ENCODE results near the gene MRI1.
"Not testable (repeated sequence)": the region's sequence is repeated elsewhere in the genome, so short reads cannot be mapped to it uniquely, and the experiment has no call there.

The MRI1 gene

DNA sequence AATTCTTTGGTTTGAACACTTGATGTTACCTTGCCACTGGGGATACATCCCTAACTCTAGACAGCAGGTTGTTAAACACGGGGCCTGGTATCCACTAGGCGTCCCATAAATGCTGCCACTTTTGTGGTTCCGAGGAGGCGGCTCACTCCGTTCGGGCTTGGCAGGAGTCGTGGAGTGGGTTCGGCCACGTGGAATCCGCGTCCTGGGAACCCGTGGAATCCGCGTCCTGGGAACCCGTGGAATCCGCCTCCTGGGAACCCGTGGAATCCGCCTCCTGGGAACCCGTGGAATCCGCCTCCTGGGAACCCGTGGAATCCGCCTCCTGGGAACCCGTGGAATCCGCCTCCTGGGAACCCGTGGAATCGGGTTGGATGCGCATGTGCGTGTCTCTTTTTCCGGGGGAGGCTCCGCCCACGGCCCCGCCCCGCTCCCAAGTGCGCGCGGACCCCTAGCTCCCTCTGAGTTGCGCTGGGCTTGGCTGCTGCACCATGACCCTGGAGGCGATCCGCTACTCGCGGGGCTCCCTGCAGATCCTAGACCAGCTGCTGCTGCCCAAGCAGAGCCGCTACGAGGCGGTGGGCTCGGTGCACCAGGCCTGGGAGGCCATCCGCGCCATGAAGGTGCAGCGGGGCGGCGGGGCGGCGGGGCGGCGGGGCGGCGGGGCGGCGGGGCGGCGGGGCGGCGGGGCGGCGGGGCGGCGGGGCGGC is at the start of gene MRI1:
Gene MRI1 (plus strand): TSS at position 422 of the 707 bp plus-strand sequence. CDS start 67 bp downstream, at position 489.
- DNase-seq (ENCODE audit: low read depth in 2 of 2) = peak; percentile 64 to 68

DNA sequence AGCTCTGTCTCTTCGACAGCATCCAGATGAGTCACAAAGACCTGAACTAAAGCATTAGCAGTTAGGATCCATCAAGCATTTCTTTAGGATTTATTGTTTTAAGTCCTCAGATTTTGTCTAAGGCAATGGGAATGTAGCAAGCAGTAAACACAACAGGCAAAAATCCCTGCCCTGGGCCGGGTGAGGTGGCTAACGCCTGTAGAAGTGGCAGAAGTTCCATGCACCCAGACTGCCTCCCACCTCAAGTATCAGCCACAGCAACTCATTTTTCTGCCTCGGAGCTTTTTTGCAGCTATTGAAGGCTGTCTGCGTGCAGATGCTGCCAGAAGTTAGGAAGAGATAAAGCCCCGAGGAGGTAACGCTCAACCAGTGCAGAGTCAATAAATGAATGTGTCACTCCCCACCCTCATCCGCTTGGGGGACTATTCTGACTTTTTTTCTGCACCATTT is 47.1 kb upstream of the MRI1 start:
- no peak for DNase-seq (ENCODE audit: low read depth in 2 of 2)

DNA sequence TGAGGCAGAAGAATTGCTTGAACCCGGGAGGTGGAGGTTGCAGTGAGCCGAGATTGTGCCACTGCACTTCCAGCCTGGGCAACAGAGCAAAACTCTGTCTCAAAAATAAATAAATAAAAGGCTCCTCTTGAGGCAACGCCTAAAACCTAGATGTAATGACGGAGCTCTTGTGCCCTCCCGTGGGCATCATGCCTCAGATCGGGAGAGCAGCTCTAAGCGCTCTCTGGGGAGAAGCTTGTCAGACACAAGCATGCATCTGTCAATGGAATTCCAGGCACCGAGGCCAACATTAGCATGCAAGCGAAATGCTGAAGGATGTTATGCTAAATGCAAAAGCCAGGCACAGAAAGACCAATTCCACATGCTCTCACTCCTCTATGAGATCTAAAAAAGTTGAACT is 45.6 kb upstream of the MRI1 start:
- DNase-seq (ENCODE audit: low read depth in 2 of 2) = no peak

DNA sequence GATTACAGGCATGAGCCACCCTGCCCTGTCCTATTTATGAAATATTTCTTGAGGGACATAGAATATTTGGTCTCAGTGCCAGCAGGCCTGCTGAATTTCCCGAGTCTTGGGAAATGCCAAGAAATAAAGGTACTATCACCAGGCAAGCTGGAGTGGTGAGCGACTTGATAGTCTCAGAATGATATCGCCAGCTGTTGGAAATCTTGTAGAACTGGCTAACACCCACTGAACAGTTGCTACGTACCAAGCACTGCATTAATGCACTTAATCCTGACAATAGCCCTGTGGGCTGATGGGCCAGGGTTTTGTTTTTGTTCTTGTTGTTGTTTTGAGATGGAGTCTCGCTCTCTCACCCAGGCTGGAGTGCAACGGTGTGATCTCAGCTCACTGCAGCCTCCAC is 42.2 kb upstream of the MRI1 start:
- no peak for DNase-seq (ENCODE audit: low read depth in 2 of 2)

DNA sequence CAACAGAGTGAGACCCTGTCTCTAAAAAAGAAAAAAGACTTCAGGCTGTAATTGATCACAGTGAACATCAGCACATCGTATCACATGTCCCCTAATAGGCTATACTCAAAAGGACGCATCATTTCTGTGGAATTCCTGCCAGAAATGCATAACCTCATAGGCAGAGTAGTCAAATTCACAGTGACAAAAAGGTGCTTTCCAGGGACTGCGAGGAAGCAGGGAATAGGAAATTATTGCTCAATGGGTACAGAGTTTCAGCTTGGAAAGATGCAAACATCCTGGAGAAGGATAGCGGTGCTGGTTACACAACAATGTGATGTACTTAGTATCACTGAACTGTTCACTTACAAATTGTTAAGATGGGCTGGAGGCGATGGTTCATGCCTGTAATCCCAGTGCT is 41.1 kb upstream of the MRI1 start:
- no peak for DNase-seq (ENCODE audit: low read depth in 2 of 2)

DNA sequence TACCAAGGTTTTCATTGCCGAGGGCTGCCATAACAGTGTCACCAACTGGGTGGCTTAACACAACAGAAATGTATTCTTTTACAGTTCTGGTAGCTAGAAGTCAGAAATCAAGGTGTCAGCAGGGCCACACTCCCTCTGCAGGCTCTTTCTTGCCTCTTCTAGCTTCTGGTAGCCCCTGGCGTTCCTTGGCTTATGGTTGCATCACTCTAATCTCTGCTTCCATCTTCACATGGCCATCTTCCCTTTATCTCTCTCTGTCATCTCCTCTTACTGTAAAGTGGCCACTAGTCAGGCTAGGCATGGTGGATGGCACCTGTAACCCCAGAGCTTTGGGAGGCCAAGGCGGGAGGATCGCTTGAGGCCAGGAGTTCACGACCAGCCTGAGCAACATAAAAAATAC is 38.0 kb upstream of the MRI1 start:
- DNase-seq (ENCODE audit: low read depth in 2 of 2) = no peak

DNA sequence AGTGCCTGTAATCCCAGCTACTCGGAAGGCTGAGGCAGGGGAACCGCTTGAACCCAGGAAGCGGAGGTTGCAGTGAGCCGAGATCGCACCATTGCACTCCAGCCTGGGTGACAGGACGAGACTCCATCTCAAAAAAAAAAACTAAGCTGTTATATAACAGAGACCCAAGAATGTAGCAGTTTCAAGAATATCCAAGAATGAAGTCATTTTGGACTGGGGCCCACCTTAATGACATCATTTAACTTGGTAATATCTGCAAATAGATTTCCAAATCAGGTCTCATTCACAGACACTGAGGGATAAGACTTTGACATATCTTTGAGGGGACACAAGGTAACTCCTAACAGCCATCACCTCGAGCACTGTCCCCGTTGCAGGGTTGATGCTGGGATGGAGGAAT is 36.5 kb upstream of the MRI1 start:
- DNase-seq (ENCODE audit: low read depth in 2 of 2) = no peak

DNA sequence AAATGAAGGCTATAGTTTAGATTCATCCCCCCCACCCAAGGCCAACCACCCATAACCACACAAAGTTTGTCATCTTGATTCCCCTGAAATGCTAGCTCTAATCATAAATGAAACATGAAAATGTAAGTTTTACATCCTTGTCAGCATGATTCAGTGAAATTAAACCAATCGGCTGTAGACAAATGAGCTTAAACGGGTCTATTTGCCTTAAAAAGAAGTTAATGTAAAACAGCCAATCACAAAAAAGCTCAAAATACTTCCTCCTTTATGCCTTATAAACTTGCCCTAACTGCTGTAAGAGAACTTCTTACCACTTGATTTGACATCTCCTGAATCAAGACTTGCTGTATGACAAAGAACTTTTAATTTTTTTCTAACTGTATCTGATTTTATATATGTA is 34.5 kb upstream of the MRI1 start:
- DNase-seq (ENCODE audit: low read depth in 2 of 2) = no peak

DNA sequence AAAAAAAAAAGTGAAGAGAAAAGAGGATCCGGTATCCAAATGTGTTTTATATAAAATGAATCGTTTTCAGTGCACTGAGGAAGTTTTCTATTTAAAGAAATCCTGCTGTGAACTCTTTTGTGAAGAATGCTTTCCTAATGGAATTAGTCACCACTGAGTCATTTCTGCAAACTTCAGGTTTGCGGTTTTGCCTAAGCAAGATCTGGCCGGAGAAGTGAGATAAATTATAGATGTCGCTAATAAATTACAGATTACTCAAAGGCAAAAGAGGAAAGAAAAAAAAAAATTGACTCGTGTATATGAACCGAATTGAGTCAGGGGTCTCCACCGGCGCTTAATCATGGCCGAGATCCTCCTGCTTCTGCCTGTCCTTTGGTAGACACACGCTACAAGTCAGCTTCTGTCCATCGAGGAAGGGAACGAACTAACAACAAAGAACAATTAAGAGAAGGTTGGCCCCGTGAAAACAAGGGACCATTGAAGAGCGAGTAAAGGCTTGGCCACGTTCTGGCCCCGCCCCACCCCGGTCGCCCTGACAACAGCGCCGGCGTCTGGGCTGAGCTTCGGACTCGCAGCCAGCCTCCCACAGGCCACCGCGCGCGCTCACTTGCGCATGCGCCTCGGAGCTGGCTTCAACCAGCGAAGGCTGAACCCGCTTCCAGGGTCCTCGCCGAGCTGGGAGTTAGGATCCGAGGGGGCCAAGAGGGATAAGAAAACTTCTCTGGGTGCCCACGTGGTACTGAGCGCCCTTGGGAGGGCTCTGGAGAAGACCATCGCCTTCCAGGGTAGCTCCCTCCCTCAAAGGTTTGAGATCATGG is 33.0 kb upstream of the MRI1 start:
- DNase-seq (ENCODE audit: low read depth in 2 of 2) = peak; percentile 90 to 93

DNA sequence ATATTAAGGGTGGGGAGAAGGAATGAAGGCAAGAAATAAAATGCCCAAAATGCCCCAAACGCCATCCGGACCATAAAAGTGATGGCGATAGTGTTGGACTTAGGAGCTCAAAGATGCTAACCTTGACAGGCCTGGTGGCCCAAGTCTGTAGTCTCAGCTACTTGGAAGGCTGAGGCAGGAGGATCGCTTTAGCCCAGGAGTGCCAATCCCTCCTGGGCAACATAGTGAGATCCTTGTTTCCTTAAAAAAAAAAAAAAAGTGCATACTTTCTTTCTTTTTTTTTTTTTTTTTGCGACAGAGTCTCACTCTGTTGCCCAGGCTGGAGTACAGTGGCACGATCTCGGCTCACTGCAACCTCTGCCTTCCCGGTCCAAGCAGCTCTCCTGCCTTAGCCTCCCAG is 32.0 kb upstream of the MRI1 start:
- no peak for DNase-seq (ENCODE audit: low read depth in 2 of 2)

DNA sequence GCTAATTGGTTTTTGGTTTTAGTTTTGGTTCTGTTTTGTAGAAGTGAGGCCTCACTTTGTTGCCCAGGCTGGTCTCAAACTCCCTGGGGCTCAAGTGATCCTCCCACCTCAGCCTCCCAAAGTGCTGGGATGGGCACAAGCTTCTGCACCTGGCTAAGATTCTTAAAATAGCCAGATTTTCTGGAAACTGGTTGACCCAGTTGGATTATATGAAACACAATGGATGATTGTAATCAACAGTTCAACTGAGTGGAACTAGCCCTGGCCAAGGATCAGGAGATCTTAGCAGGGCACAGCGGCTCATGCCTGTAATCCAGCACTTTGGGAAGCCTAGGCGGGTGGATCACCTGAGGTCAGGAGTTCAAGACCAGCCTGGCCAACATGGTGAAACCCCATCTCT is 29.6 kb upstream of the MRI1 start:
- DNase-seq (ENCODE audit: low read depth in 2 of 2) = no peak

DNA sequence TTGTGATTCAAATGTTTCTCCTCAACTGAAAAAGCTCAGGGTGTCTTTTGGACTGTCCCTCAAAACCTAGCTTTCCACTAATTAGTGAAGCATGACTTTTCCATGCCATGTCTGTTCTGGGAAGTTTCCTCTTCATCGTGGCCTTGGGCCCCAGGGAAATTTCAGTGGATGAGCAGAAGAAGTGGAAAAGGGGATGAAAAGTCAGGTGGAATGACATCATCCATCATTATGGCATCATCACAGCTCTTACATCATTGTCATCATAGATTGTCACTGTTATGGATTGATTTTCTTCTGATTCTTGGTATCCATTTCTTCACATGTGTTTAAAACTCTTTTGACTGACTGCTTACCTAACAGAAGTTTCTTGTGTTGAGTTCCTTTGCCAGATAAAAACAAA is 26.2 kb upstream of the MRI1 start:
- DNase-seq (ENCODE audit: low read depth in 2 of 2) = no peak

DNA sequence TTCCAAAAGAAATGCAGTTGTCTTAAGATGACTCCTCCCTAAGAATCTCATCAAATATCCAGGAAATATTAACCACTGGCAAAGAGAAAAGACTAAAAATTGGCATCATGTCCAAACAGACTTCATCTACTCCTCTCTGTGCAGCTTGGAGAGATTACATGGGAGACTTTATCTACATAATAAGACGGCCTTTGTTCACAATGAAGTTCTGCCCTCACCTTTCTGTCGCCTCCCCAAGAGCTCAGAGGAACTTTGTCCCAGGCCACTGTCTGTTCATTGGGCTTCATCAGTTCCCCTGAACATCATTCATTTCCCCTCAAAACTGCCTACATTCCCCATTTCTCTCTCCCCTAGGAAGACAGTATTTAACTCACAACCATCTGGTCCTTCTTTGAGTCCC is 22.4 kb upstream of the MRI1 start:
- DNase-seq (ENCODE audit: low read depth in 2 of 2) = no peak

DNA sequence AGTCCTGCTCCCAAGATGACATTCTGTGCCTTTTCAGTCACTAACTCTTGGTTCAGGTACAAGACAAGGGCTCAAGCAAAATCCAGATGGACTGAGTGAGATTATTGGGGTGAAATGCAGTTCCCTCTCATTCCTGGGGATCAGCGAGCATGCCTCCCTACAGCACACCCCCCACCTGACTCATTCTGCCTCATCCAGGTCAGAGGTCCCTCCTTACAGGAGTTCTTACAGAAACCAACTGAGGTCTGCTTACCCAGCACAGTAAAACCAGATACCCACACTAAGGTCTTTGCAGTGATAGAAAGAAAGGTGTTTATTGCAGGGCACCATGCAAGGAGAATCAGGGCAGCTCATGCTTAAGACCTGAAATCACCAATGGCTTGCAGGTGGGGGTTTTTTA is 21.6 kb upstream of the MRI1 start:
- no peak for DNase-seq (ENCODE audit: low read depth in 2 of 2)

DNA sequence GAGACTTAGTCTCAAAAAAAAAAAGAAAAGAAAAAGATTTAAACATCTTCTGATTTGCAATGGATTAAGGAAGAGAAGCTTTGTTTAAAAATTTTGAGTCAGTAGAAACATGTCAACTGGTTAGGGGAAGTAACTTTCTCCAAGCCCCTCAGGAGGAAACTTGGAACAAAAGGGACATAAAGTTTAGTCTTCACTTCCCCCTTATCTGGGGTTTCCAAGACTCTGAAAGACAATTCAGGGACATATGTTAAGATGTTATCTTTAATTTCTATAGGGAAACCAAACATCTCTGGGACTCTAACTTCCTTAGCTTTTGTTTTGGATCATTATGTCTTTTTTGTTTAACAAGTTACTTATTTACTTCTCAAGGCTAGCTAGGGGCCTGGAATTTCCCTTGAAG is 20.1 kb upstream of the MRI1 start:
- DNase-seq (ENCODE audit: low read depth in 2 of 2) = no peak

DNA sequence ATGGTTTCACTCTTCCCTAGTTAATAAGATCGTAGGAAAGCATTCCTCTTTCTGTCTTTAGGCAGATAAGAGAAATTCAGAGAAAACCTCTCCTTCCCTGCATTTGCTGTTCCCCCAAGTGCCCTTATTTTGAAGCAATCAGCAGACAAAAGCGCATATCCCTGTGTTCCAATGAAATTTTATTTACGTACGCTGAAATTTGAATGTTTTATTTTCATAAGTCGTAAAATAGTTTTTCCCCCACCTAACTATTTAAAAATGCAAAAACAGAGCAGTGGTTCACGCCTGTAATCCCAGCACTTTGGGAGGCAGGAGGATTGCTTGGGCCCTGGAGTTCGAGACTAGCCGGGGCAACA is 17.2 kb upstream of the MRI1 start:
- no peak for DNase-seq (ENCODE audit: low read depth in 2 of 2)

DNA sequence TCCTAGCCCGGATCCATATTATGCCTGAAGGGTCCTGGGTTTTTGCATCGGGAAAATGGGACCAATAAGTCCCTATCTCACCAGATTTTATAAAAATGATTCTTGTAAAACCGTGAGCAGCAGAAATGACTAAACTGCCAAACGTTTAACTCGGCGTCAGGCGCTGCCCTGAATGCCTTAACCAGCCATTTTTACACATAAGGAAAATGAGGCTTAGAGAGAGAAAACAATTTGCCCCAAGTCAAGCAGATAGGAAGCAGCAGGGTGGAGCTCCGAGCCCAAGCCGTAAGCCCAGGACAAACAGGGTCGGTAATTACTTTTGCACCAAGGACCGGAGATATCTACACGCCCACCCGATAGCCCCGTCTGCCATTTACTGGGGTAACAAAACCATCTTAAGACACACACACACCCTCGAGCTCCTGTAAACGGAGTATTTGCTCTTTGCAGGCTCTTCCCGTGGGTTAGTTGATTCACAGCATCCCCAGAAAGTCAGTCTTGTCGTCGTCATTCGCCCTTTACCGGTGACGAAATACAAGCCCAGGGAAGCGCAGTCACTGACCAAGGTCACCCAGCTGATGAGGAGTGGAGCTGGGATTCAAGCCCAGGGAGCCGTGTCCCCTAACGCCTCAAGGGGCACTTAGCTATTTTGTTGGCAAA is 16.0 kb upstream of the MRI1 start:
- no peak for DNase-seq (ENCODE audit: low read depth in 2 of 2)

DNA sequence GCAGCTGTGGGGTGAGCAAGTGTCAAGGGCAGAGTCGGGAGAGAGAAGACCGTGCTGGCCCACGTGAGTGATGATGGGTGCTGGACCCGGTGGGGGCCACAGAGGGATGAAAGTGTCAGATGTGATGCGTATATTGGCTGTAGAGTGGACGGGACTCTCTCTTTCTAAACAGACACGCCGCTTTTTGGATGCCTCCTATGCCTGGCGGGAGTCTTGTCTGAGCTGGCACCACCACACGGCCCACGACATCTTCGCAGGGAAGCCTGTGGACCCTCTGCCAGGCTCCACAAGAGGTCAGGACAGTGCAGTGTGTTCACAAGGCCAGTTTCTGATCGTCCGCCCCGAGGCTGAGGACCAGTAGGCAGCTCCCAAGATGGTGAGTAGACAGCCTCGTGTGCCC is 12.9 kb upstream of the MRI1 start:
- no peak for DNase-seq (ENCODE audit: low read depth in 2 of 2)

DNA sequence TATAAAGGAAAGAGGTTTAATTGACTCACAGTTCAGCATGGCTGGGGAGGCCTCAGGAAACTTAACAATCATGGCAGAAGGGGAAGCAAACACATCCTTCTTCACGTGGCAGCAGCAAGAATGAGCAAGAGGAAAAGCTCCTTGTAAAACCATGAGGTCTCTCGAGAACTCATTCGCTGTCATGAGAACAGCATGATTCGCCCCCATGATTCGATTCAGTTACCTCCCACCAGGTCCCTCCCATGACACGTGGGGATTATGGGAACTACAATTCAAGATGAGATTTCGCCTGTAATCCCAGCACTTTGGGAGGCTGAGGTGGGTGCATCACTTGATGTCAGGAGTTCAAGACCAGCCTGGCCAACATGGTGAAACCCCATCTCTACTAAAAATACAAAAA is 10.7 kb upstream of the MRI1 start:
- not testable (repeated sequence) for DNase-seq (ENCODE audit: low read depth in 2 of 2)

DNA sequence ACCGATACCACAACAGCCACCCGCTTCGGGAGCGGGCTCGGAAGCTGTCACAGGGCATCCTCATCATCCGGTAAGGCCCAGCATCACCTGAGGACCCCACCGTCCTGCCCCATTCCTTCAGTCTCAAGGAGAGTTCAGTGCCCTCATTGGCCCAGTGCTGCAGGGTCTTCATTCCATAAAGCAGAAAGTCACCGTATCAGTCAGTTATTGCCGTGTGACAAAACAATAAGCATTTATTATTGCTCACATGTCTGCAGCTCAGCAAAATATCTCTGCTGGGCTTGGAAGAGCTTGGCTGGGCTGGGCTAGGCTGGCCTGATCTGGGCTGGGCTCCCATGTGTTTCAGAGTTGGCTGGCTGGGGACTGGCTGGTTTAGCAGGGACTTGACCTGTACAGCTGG is 8.1 kb upstream of the MRI1 start:
- no peak for DNase-seq (ENCODE audit: low read depth in 2 of 2)

DNA sequence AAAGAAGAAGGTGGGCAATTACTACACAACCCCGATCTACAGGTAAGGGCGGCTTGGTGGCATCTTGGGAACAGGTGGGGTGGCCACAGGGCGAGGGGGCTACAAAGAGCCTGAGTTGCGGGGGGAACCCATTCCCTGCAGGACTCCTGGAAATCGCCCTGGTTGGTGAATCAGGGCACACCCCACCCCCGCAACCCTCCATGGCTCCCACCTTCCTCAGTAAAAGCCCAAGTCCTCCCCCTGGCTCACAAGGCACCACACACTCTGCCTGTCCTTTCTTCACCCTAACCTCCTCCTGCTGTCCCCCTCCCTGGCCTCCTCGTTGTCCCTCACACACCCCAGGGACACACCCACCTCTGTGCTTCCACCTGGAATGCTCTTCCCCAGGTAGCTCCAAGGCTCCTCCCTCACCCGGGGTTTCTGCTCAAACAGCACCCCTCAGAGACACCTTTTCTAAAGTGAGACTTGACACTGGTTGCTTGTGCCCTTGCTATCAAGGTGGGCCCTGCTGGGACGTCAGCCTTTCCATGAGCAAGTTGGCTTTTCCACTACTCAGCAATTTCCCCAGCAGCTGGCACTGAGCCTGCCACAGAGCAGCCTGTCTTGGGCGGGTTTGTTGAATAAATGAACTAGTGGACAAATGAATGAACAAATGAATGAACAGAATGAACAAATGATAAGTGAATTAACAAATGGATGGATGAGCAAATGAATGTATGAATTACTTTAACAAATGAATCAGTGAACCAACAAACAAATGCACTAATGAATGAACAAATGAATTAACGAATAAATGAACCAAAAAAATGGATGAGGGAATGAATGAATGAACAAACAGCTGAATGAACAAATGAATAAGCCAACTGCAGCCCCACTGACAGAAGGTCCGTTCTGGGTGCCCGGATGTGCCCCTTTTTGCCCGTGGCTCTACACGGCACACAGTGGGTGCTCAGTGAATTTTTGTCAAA is 6.2 kb upstream of the MRI1 start:
- DNase-seq (ENCODE audit: low read depth in 2 of 2) = no peak

DNA sequence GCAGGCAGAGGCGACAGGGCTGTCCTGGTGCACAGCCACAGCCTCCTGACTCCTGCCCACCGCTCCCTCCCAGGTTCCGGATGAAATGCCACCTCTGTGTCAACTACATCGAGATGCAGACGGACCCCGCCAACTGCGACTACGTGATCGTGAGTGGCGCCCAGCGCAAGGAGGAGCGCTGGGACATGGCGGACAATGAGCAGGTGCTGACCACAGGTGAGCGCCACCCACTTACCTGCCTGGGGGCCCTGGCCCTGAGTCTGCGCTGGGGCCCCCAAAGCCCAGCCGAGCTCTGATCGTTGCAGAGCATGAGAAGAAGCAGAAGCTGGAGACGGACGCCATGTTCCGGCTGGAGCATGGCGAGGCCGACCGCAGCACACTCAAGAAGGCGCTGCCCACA is 5.5 kb upstream of the MRI1 start:
- DNase-seq (ENCODE audit: low read depth in 2 of 2) = no peak
